ACC112 (cell line): Measurements from ENCODE around the gene TMEM219.
"Not testable (repeated sequence)": the region's sequence is repeated elsewhere in the genome, so short reads cannot be mapped to it uniquely, and the experiment has no call there.

ENCODE experiments used
- H2AFZ ChIP-seq: fragments of 200-600 bp; sonication (generic); one replicate; pipeline ENCODE4 v1.6.0; 2017; ENCODE audit warnings: antibody characterized with exemption, low read length; ENCODE audit not compliant: unreplicated experiment
- H3K27ac ChIP-seq: fragments of 200-600 bp; sonication (generic); 2 replicates; pipeline ENCODE4 v1.5.1; 2014; ENCODE audit warnings: low read depth, mild to moderate bottlenecking, antibody characterized with exemption, low read length, moderate library complexity
- H3K27me3 ChIP-seq: fragments of 200-600 bp; sonication (generic); 2 replicates; pipeline ENCODE4 v1.6.1; 2014; ENCODE audit warnings: mild to moderate bottlenecking, antibody characterized with exemption, low read length, moderate library complexity, mixed read lengths; ENCODE audit not compliant: insufficient read depth
- H3K36me3 ChIP-seq: fragments of 200-600 bp; sonication (generic); 2 replicates; pipeline ENCODE4 v1.6.1; 2016; ENCODE audit warnings: mild to moderate bottlenecking, antibody characterized with exemption, low read length, moderate library complexity, mixed read lengths; ENCODE audit not compliant: insufficient read depth
- H3K4me1 ChIP-seq: fragments of 200-600 bp; sonication (generic); one replicate; pipeline ENCODE4 v1.6.1; 2016; ENCODE audit warnings: low read length, mixed read lengths; ENCODE audit not compliant: insufficient read depth, unreplicated experiment, control insufficient read depth
- H3K4me3 ChIP-seq: fragments of 200-600 bp; sonication (generic); 2 replicates; pipeline ENCODE4 v1.5.1; 2014; ENCODE audit warnings: mild to moderate bottlenecking, low read depth, low read length
- H3K79me2 ChIP-seq: fragments of 200-600 bp; sonication (generic); one replicate; pipeline ENCODE4 v1.6.0; 2016; ENCODE audit warnings: low read length; ENCODE audit not compliant: control insufficient read depth, unreplicated experiment, insufficient read depth

TMEM219 gene

GRCh38 chr16:30006095-30006473 lies 44.2 kb downstream of the TMEM219 start:
- Histone ChIP-seq H3K4me3 (no peak overlapping the region), H3K36me3 (no peaks in the 10 kb centered on the region), H3K27me3 (peaks cover 19% of the 10 kb centered on the region), H3K4me1 (peaks cover 6% of the 10 kb centered on the region), H2AFZ (no peak overlapping the region), H3K79me2 (no peaks in the 10 kb centered on the region), H3K27ac (no peak overlapping the region)

DNA sequence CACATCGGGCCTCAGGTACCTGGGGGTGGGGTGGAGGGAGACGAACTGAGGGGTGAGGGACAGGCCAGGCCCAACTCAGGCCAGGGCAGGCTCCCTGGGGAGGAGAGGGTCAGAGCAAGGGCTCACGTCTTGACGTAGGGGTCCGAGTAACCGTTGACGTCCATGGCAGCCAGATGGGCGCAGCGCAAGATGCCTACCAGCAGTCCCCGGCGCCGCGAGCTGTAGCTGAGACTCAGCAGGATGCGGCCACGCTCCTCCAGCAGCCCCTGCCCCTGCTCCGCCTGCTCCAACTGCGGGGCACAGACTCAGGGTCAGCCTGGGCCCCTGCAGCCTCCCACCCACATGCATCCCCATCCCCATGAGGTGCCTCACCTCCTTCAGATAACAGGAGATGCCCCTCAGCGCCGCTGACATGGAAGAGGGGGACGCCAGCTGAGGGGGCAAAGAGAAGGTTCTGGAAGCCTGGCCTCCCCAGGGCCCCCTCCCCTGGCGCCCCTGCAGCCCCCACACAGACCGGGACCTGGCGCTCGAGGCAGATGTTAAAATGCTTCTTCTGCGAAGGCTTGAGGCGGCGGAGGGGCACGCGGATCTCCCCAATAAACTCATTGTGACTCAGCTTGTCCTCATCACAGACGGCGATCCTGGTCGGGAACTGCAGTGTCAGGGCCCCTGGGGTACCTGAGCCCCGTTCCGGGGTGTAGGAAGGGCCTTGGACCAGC lies 44.9 kb downstream of the TMEM219 start:
- no peaks in the 10 kb centered on the region for H3K36me3 ChIP-seq
- H3K4me1 ChIP-seq: peaks cover 6% of the 10 kb centered on the region
- H3K27ac ChIP-seq: no peak overlapping the region
- H3K79me2 ChIP-seq: no peaks in the 10 kb centered on the region
- H3K27me3 ChIP-seq: peaks cover 26% of the 10 kb centered on the region
- no peak overlapping the region for H3K4me3 ChIP-seq
- no peak overlapping the region for H2AFZ ChIP-seq

DNA sequence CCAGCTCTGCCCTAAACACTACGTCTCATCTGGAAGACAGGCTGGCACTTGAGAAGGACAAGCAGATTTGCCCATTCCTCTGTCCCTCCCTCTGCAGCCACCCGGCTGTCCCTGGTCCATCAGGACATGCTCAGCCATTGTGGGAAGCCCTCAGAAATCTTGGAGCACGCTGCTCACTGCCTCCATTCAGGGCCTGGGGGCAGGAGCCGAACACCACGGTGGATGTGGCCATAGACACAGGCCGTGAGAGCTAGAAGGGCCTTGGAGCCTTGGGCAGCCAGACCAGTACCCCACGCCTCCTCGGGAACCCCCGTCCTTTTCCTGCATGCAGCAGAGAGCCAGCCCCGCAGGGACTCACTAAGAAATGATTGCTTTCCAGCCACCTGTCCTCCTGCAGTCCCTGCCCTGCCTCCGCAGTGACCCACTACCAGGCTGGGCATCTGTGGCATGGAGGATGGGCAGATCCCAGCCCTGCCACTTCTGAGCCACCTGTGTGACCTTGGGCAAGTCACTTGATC lies 45.6 kb downstream of the TMEM219 start:
- Histone ChIP-seq H3K27ac (no peak overlapping the region), H3K4me3 (no peak overlapping the region), H2AFZ (no peak overlapping the region), H3K79me2 (no peaks in the 10 kb centered on the region), H3K27me3 (peaks cover 28% of the 10 kb centered on the region), H3K36me3 (no peaks in the 10 kb centered on the region), H3K4me1 (peaks cover 6% of the 10 kb centered on the region)

GRCh38 chr16:30009085-30009862 lies 47.4 kb downstream of the TMEM219 start:
- Histone ChIP-seq H3K36me3 (no peaks in the 10 kb centered on the region), H3K27me3 (peaks cover 28% of the 10 kb centered on the region), H3K4me3 (no peak overlapping the region), H3K79me2 (no peaks in the 10 kb centered on the region), H3K27ac (no peak overlapping the region), H3K4me1 (peaks cover 6% of the 10 kb centered on the region), H2AFZ (no peak overlapping the region)

DNA sequence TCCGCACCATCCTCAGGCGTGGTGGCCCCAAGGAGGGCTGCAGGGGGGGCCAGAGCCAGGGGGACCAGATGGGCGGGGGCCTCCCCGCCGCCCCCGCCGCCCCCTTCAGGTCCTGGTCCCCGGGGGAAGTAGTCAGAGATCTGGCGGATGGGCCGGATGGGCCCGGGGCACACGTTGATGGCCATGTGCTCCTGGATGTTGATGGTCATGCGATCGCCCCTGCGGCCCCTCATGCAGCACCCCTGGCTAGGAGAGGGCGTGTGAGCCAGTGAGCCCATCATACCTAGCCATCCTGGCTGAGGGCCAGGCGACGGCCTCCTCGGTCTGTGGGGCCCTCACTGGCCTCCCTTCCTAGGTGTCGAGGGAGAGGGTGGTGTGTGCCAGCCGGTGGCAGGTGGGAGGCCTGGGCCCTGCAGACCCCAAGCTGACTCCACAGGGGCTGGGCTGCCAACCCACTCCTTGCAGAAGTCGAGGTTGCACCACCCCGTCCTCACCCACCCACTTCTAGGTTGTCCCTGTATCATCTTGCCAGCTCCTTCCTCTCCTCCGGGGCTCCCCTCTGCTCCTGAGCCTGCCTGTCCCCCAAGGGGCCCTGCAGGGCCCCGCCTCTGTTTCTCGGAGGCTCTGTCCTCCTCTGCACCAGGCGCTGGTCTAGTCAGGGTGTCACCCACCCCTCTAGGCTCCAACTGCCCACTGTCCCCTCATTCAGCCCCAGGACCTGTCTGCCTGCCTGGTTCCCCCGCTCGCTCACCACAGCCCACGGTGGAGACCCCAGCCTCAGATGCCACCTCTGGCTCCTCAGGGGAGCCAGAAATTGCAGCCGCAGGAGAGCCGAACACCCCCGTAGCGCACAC lies 48.3 kb downstream of the TMEM219 start:
- no peak overlapping the region for H3K27ac ChIP-seq
- peaks cover 28% of the 10 kb centered on the region for H3K27me3 ChIP-seq
- H3K4me3 ChIP-seq: peak overlapping the region; percentile 73
- no peaks in the 10 kb centered on the region for H3K36me3 ChIP-seq
- H3K4me1 ChIP-seq: peaks cover 6% of the 10 kb centered on the region
- no peak overlapping the region for H2AFZ ChIP-seq
- H3K79me2 ChIP-seq: no peaks in the 10 kb centered on the region

- Histone ChIP-seq H3K27me3 (peaks cover 28% of the 10 kb centered on the region), H3K79me2 (no peaks in the 10 kb centered on the region), H3K4me1 (peaks cover 6% of the 10 kb centered on the region), H2AFZ (no peak within 1 kb of the TSS), H3K27ac (no peak within 1 kb of the TSS), H3K36me3 (no peaks in the 10 kb centered on the region), H3K4me3 (peak within 1 kb of the TSS; percentile 73)
These were observed 49.2 kb downstream of the TMEM219 start, which contains the start of gene DOC2A for GRCh38 chr16:30010844-30011713. Gene DOC2A, minus strand, starts transcription at chr16:30011027. Its CDS starts 805 bp downstream, at chr16:30010222.

DNA sequence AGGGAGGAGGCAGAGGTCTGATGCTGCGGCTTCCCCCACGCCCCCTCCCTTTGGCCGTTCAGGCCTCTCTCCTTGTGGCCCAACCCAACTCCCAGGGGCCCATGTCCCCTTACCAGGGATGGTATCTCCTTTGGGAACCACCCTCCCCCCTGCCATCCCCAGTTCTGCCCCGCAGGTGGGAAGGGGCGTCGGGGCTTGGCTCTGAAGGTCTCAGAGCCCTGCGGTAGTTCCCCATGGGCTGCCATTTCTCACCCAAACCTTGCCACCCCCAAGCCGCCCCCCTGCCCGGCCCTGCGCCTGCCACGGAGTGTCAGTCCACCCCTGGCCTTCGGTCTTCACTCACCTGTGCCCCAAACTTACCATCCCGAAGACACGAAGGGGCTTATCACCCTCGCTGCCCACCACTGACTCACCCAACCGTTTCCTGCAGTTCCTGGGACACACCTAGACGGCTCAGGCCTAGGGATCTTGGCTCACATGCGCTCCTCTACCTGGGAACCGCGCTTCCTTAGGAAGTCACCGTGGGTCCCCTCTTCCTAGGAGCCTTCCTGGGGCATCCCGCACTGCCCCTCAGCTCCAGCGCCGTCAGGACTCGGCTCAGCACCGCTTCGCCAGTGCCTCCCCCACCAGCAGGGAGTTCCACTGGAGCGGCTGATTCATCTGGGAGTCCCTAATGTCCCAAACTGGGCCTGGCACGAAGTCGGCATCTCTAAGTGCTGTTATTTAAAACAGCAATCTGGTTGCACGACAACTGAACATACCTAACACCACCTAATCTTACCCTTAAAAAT lies 50.0 kb downstream of the TMEM219 start:
- H3K36me3 ChIP-seq: no peaks in the 10 kb centered on the region
- no peak overlapping the region for H3K27ac ChIP-seq
- peak overlapping the region; percentile 73 for H3K4me3 ChIP-seq
- H3K4me1 ChIP-seq: peaks cover 6% of the 10 kb centered on the region
- no peak overlapping the region for H2AFZ ChIP-seq
- H3K27me3 ChIP-seq: peaks cover 28% of the 10 kb centered on the region
- no peaks in the 10 kb centered on the region for H3K79me2 ChIP-seq

DNA sequence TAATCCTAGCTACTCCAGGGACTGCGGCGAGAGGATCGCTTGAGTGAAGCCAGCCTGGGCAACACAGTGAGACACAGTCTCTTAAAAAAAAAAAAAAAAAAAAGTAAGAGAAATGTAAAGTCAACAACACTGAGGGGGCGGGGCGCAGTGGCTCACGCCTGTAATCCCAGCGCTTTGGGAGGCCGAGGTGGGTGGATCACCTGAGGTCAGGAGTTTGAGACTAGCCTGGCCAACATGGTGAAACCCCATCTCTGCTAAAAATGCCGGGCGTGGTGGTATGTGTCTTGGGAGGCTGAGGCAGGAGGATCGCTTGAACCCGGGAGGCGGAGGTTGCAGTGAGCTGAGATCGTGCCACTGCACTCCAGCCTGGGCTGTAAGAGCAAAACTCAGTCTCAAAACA lies 50.7 kb downstream of the TMEM219 start:
- not testable (repeated sequence) for H3K27ac ChIP-seq, H3K36me3 ChIP-seq, H2AFZ ChIP-seq, H3K79me2 ChIP-seq, H3K4me1 ChIP-seq, H3K4me3 ChIP-seq
- peaks cover 28% of the 10 kb centered on the region for H3K27me3 ChIP-seq

DNA sequence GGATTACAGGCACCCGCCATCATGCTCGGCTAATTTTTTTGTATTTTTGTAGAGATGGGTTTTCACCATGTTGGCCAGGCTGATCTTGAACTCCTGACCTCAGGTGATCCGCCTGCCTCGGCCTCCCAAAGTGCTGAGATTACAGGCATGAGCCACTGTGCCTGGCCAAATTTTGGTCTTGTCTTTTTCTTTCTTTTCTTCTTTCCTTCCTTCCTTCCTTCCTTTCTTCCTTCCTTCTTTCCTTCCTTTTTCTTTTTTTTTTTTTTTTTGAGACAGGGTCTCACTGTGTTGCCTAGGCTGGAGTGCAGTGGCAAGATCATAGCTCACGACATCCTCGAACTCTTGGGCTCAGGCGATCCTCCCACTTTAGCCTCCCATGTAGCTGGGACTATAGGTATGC lies 53.6 kb downstream of the TMEM219 start:
- not testable (repeated sequence) for H3K36me3 ChIP-seq, H3K27ac ChIP-seq, H2AFZ ChIP-seq, H3K4me1 ChIP-seq, H3K79me2 ChIP-seq, H3K4me3 ChIP-seq
- peaks cover 16% of the 10 kb centered on the region for H3K27me3 ChIP-seq
